Measurements from ENCODE around the gene MRPL53. TPM values are rescaled to one million over a fixed set of nuclear protein-coding genes. Genes with fewer than 3 reads are reported as not detected.

Gene MRPL53
- polyA plus RNA-seq, 5 donors = 37.7 to 68.9 (median 40.5) TPM

DNA sequence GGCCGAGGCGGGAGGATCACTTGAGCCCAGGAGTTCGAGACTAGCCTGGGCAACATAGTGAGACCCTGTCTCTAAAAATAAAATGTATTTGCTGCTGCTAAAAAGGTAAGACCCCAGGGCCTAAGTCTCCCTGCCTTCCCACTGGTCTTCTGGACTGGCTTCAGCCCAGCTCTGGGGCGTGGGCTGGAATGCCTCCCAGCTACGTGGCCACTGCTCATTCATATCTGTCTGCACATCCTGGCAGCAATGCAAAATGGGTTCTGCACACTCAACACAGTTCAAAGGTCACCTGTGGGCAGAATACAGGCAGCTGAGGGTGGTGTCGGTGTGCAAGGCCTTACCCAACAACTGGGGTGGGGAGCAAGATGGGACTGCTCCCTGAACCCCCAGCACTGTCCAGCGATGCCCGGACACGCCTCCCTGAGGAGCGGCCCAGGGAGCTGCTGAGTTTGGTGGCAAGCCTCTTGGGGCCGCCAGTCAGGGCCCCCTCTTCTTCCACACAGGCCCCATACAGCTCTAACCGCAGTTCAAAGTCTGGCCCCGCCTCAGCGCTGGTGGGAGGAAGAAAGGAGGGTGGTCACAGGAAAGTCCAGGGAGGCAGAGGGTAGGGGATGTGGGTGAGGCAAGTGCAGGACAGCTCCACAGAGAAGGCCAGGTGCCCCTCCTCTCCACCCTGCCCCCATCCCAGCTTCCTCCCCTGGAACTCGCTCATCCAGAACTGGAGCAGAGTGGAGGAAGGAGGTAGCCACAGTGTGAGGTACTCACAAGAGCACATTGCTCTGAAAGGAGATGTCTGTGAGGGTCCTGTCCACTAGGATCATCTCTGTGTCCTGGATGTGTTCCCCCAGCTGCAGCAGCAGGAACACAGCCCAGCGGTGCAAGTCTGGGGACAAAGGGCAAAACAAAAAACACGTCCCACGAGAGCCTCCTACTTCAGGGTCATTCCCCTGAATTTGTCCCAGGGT, 42.7 kb downstream of the MRPL53 start:
- no peak for DNase-seq

DNA sequence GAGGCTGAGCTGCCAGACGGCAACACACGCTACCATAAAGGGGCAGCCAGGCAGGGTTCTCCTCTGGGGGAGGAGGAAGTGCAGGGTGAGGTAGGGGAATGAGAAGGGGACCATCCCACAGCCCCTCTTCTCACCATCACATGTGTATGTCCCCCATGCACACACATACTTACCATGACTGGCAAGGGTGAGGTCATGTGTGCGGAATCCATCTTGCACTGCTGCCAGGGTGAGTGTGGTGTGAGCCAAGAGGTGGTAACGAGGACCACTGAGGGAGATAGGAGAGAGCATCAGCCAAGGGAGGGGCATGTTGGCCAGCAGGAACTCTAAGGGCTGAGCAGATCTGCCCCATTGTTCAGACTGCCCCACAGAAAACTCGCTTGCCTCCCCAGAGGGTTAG, 43.8 kb downstream of the MRPL53 start:
- DNase-seq = no peak

GRCh38 chr2:74427551-74427950, 44.9 kb downstream of the MRPL53 start:
- DNase-seq = no peak

GRCh38 chr2:74426181-74426758, 46.2 kb downstream of the MRPL53 start:
- DNase-seq = no peak

DNA sequence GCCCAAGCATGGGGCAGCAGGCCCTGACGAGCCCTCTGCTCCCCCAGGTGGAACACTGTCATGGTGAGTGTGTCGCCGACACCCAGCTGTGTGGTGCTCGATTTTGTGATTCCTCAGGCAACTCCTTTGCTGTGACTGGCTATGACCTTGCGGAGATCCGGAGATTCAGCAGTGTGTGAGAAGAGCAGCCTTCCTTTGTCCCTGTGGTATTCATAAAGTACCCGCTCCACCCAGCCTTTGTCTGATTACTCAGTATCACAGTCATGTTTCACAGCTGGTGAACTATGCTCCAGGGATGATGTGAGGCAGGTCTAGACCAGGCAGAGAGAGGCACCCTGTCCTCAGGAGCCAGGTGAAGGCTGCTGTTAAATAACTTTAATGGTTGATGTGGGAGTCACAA, 47.0 kb downstream of the MRPL53 start:
- no peak for DNase-seq

DNA sequence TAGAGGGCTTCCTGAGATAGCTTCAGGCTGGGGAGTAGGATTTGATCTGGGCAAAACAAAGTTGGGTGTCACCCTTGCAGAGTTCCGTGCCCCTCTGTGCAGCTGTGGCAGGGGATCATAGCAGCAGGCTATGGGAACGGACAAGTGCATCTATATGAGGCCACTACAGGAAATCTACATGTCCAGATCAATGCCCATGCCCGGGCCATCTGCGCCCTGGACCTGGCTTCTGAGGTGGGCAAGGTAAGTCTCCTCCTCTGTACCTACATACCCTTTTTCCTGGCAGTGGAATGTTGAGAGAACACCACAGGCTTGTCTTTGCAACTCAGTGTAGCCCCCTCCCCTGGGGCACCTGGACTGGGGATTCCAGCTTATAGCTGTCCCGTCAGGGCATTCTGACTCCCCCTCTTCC, 47.5 kb downstream of the MRPL53 start:
- DNase-seq = no peak

DNA sequence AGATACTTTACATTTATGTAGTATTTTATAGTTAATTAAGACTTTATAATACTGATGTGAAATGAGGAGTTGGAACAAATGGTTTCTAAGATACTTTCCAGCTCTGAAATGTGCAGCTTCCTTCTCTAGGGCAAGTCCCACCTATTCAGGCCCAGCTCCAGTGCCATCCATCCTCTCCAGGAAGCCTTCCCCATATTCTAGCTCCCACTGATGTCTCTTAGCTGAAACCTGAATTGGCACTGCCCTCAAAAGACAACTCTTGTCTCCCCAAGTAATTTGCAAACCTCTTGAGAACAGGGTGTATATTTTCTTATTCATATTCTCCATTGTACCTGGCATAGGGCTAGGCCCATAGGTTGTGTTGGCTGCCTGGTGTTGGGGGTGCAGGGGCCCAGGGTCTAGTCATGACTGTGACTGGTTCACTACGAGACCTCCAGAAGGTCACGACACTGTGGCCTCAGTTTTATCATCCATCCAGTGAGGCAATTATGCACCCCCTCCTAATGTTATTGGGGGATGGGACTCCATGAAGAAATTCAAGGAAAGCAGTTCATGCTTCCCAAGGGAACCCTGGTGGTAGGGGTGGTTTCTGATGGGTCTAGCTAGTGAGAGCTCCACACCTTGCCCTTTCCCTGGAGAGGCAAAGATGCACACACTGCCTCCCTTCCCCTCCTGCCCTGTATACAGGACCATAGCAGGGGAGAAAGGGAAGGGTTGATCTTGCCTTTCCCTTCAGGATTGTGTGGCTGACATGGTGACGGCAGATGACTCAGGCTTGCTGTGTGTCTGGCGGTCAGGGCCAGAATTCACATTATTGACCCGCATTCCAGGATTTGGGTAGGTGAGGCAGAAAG, 48.1 kb downstream of the MRPL53 start:
- DNase-seq = no peak

DNA sequence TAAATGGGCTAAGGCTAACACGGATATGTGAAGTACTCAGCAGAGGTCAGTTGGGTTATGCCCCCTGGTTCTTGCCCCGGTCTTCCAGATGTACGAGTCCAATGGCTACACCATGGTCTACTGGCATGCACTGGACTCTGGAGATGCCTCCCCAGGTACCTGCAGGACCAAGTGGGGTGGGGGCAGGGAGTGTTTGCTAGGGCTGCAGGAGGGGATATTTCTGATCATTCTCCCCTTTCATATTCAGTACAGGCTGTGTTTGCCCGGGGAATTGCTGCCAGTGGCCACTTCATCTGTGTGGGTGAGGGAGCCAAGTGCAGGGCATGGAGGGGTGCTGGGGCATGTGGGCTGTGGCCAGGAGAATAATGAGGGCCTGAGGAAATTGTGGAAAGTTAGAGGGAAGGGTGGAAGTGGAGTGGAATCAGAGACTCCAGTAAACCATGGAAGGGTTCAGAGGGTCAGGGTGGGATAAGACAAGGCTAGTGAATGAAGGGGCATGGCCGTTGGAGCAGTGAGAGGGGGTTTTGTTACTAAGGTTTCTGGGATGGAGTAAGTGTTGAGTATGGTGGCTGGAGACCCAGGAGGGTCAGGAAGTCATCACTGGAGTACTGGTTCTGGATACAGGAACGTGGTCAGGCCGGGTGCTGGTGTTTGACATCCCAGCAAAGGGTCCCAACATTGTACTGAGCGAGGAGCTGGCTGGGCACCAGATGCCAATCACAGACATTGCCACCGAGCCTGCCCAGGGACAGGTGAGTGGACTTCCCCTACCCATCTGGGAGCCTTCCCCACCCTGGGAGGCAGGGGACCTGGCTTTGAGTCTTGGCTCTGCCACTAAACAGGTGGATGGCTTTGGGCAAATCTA, 49.0 kb downstream of the MRPL53 start:
- no peak for DNase-seq

Other genes starting within 250 kb of the MRPL53 start
- gene SLC4A5, start 129.3 kb downstream of the MRPL53 start, polyA plus RNA-seq (ENCODE audit: insufficient read depth in 1 of 5, insufficient read length in 5 of 5, low replicate concordance in 1 of 5) = 1 to 10 TPM; 5.2 to 9.9 (median 8.5) TPM
- gene DCTN1, start 92.4 kb downstream of the MRPL53 start, polyA plus RNA-seq (ENCODE audit: insufficient read depth in 1 of 5, insufficient read length in 5 of 5, low replicate concordance in 1 of 5) = 100 to 1,000 TPM; 125 to 167 (median 142) TPM
- gene C2orf81, start 51.1 kb downstream of the MRPL53 start, polyA plus RNA-seq (ENCODE audit: insufficient read depth in 1 of 5, insufficient read length in 5 of 5, low replicate concordance in 1 of 5) = 1 to 10 TPM; 3.0 to 7.8 (median 6.0) TPM
- 10 to 100 TPM; 28.5 to 40.4 (median 36.6) TPM for gene WDR54, start 51.0 kb downstream of the MRPL53 start, polyA plus RNA-seq (ENCODE audit: insufficient read depth in 1 of 5, insufficient read length in 5 of 5, low replicate concordance in 1 of 5)
- gene RTKN, start 30.7 kb downstream of the MRPL53 start, polyA plus RNA-seq (ENCODE audit: insufficient read depth in 1 of 5, insufficient read length in 5 of 5, low replicate concordance in 1 of 5) = 10 to 100 TPM; 43.1 to 61.5 (median 54.6) TPM
- gene INO80B, start 17.6 kb downstream of the MRPL53 start, polyA plus RNA-seq (ENCODE audit: insufficient read depth in 1 of 5, insufficient read length in 5 of 5, low replicate concordance in 1 of 5) = 10 to 100 TPM; 21.4 to 37.0 (median 30.1) TPM
- gene WBP1, start 14.2 kb downstream of the MRPL53 start, polyA plus RNA-seq (ENCODE audit: insufficient read depth in 1 of 5, insufficient read length in 5 of 5, low replicate concordance in 1 of 5) = 100 to 1,000 TPM in 4 of 5 donors, 10 to 100 TPM in 1; 95.7 to 134 (median 113) TPM
- 10 to 100 TPM; 34.4 to 51.8 (median 45.7) TPM for gene MOGS, start 7.3 kb downstream of the MRPL53 start, polyA plus RNA-seq (ENCODE audit: insufficient read depth in 1 of 5, insufficient read length in 5 of 5, low replicate concordance in 1 of 5)
- gene CCDC142, start 10.3 kb upstream of the MRPL53 start, polyA plus RNA-seq (ENCODE audit: insufficient read depth in 1 of 5, insufficient read length in 5 of 5, low replicate concordance in 1 of 5) = 10 to 100 TPM; 13.0 to 18.1 (median 16.4) TPM
- gene TTC31, start 10.4 kb upstream of the MRPL53 start, polyA plus RNA-seq (ENCODE audit: insufficient read depth in 1 of 5, insufficient read length in 5 of 5, low replicate concordance in 1 of 5) = 10 to 100 TPM; 32.8 to 38.1 (median 35.6) TPM
- under 1 TPM; 0.22 to 0.94 (median 0.49) TPM for gene LBX2, start 26.9 kb upstream of the MRPL53 start, polyA plus RNA-seq (ENCODE audit: insufficient read depth in 1 of 5, insufficient read length in 5 of 5, low replicate concordance in 1 of 5)
- 10 to 100 TPM; 20.6 to 28.2 (median 26.1) TPM for gene PCGF1, start 35.0 kb upstream of the MRPL53 start, polyA plus RNA-seq (ENCODE audit: insufficient read depth in 1 of 5, insufficient read length in 5 of 5, low replicate concordance in 1 of 5)
- under 1 TPM in 3 of 5 donors, not detected in 2; 0.06 to 0.14 (median 0.07) TPM for gene TLX2, start 41.8 kb upstream of the MRPL53 start, polyA plus RNA-seq (ENCODE audit: insufficient read depth in 1 of 5, insufficient read length in 5 of 5, low replicate concordance in 1 of 5)
- 1 to 10 TPM in 1 of 5 donors, under 1 TPM in 4; 0.17 to 1.1 (median 0.26) TPM for gene DQX1, start 53.6 kb upstream of the MRPL53 start, polyA plus RNA-seq (ENCODE audit: insufficient read depth in 1 of 5, insufficient read length in 5 of 5, low replicate concordance in 1 of 5)
- gene AUP1, start 57.0 kb upstream of the MRPL53 start, polyA plus RNA-seq (ENCODE audit: insufficient read depth in 1 of 5, insufficient read length in 5 of 5, low replicate concordance in 1 of 5) = 100 to 1,000 TPM in 2 of 5 donors, 10 to 100 TPM in 3; 82.8 to 108 (median 98.9) TPM
- gene HTRA2, start 57.3 kb upstream of the MRPL53 start, polyA plus RNA-seq (ENCODE audit: insufficient read depth in 1 of 5, insufficient read length in 5 of 5, low replicate concordance in 1 of 5) = 10 to 100 TPM; 30.2 to 37.6 (median 36.6) TPM
- gene LOXL3, start 81.3 kb upstream of the MRPL53 start, polyA plus RNA-seq (ENCODE audit: insufficient read depth in 1 of 5, insufficient read length in 5 of 5, low replicate concordance in 1 of 5) = 1 to 10 TPM; 7.9 to 9.9 (median 9.6) TPM
- gene DOK1, start 82.0 kb upstream of the MRPL53 start, polyA plus RNA-seq (ENCODE audit: insufficient read depth in 1 of 5, insufficient read length in 5 of 5, low replicate concordance in 1 of 5) = 10 to 100 TPM in 2 of 5 donors, 1 to 10 TPM in 3; 7.7 to 11.8 (median 9.7) TPM
- gene M1AP, start 175.7 kb upstream of the MRPL53 start, polyA plus RNA-seq (ENCODE audit: insufficient read depth in 1 of 5, insufficient read length in 5 of 5, low replicate concordance in 1 of 5) = under 1 TPM; 0.22 to 0.48 (median 0.32) TPM
- gene SEMA4F, start 181.6 kb upstream of the MRPL53 start, polyA plus RNA-seq (ENCODE audit: insufficient read depth in 1 of 5, insufficient read length in 5 of 5, low replicate concordance in 1 of 5) = 1 to 10 TPM; 5.7 to 7.2 (median 6.7) TPM